ENCODE measurements around the gene MYL5.

The MYL5 gene

DNA sequence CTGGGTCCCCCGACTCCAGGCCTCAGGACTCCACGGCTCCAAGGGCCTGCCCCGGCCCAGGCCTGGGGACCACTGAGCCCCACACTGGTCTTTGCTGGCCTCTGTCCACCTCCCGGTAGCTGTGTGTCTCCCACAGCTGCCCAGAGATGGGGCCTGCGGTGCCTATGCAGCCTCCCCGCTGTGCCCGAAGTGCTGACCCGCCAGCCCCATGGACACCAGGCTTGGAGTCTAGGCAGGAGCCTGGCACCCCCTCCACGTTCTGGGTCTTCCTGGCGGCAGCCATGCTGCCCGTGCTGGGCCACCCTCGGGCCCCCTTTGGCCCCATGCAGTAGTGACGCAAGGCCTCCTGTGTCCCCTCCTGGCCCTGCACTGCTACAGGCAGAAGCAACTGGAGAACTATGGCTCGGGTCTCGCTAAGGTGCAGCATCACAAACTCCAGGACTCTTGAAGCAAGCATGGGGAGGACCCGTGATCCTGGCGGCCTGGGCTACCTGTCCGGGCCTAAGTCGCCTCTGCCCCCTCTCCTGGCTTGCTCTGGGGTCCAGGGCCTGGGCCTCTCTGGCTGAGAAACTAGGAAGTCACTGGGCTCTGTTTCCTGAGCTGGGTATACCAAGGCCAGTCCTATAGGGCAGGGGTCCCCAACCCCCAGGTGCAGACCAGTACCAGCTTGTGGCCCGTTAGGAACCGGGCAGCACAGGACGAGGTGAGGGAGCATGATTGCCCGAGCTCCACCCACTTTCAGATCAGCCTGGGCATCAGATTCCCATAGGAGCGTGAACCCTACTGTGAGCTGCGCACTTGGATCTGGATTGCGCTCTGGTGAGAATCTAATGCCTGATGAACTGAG, 917 bp downstream of the MYL5 start:
- TF ChIP-seq, protein P1, sequence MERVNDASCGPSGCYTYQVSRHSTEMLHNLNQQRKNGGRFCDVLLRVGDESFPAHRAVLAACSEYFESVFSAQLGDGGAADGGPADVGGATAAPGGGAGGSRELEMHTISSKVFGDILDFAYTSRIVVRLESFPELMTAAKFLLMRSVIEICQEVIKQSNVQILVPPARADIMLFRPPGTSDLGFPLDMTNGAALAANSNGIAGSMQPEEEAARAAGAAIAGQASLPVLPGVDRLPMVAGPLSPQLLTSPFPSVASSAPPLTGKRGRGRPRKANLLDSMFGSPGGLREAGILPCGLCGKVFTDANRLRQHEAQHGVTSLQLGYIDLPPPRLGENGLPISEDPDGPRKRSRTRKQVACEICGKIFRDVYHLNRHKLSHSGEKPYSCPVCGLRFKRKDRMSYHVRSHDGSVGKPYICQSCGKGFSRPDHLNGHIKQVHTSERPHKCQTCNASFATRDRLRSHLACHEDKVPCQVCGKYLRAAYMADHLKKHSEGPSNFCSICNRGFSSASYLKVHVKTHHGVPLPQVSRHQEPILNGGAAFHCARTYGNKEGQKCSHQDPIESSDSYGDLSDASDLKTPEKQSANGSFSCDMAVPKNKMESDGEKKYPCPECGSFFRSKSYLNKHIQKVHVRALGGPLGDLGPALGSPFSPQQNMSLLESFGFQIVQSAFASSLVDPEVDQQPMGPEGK (CRISPR knock-in tag; IDR thresholded peaks at IDR 0.05; ENCODE audit: borderline replicate concordance), result no peak
- no peak for TF ChIP-seq RARB (CRISPR knock-in tag; IDR thresholded peaks at IDR 0.05)
- no peak for TF ChIP-seq ZC3H10 (CRISPR knock-in tag; IDR thresholded peaks at IDR 0.05)
- peak; percentile 25 for ATAC-seq

DNA sequence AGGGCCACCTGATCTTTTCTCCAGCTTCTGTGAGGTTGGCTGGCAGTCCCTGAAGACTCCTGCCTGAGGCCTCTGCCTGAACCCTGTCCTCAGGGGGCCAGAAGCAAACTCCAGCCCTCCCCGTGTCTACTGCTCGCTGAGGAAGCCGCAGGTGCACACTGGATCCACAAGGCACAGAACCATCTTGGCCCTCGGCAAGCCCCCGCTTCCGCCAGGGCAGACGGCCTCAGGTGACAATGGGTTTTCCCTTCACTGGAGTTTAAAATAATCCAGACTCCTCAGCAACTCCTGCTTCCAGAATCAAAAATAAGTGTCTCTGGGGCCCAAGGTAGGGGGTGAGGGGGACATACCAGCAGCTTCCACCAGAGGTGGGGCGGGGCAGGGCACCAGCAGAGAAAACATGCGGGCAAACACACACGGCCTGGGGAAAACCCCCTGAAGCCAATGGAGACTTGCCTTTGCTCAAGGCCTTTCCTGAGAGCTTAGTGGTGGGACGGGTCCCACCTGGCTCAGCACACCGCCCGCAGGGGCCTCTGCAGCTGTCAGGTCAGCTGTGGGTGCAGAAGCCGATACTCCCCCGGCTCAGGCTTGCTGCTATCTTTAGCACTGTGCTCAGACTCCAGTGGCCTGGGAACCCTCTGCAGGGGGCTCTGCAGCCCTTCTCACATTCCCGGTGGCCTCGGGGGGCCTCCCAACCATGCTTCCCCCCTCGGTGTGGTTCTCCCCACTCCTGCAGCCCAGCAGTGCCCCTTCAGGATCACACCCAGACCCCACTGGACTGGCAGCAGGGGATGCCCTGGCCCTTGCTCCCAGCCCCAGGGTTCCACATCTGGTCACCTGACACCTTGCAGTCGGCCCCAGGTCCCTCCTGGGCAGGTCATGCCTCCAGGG, 1.9 kb downstream of the MYL5 start:
- no peak for ATAC-seq
- no peak for TF ChIP-seq BACH2 (CRISPR knock-in tag; IDR thresholded peaks at IDR 0.05; ENCODE audit: borderline replicate concordance)
- TF ChIP-seq, protein P2, sequence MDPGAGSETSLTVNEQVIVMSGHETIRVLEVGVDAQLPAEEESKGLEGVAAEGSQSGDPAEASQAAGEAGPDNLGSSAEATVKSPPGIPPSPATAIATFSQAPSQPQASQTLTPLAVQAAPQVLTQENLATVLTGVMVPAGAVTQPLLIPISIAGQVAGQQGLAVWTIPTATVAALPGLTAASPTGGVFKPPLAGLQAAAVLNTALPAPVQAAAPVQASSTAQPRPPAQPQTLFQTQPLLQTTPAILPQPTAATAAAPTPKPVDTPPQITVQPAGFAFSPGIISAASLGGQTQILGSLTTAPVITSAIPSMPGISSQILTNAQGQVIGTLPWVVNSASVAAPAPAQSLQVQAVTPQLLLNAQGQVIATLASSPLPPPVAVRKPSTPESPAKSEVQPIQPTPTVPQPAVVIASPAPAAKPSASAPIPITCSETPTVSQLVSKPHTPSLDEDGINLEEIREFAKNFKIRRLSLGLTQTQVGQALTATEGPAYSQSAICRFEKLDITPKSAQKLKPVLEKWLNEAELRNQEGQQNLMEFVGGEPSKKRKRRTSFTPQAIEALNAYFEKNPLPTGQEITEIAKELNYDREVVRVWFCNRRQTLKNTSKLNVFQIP (CRISPR knock-in tag; IDR thresholded peaks at IDR 0.05; ENCODE audit: borderline replicate concordance, low read depth), result no peak
- no peak for TF ChIP-seq RARB (CRISPR knock-in tag; IDR thresholded peaks at IDR 0.05)
- TF ChIP-seq ZNF70 (CRISPR knock-in tag; IDR thresholded peaks at IDR 0.05), result no peak
- no peak for TF ChIP-seq SNAI2 (CRISPR knock-in tag; IDR thresholded peaks at IDR 0.05)
- no peak for TF ChIP-seq TOX (CRISPR knock-in tag; IDR thresholded peaks at IDR 0.05; ENCODE audit: borderline replicate concordance)
- TF ChIP-seq, protein P3, sequence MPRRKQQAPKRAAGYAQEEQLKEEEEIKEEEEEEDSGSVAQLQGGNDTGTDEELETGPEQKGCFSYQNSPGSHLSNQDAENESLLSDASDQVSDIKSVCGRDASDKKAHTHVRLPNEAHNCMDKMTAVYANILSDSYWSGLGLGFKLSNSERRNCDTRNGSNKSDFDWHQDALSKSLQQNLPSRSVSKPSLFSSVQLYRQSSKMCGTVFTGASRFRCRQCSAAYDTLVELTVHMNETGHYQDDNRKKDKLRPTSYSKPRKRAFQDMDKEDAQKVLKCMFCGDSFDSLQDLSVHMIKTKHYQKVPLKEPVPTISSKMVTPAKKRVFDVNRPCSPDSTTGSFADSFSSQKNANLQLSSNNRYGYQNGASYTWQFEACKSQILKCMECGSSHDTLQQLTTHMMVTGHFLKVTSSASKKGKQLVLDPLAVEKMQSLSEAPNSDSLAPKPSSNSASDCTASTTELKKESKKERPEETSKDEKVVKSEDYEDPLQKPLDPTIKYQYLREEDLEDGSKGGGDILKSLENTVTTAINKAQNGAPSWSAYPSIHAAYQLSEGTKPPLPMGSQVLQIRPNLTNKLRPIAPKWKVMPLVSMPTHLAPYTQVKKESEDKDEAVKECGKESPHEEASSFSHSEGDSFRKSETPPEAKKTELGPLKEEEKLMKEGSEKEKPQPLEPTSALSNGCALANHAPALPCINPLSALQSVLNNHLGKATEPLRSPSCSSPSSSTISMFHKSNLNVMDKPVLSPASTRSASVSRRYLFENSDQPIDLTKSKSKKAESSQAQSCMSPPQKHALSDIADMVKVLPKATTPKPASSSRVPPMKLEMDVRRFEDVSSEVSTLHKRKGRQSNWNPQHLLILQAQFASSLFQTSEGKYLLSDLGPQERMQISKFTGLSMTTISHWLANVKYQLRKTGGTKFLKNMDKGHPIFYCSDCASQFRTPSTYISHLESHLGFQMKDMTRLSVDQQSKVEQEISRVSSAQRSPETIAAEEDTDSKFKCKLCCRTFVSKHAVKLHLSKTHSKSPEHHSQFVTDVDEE (CRISPR knock-in tag; IDR thresholded peaks at IDR 0.05), result no peak
- TF ChIP-seq, protein P4, sequence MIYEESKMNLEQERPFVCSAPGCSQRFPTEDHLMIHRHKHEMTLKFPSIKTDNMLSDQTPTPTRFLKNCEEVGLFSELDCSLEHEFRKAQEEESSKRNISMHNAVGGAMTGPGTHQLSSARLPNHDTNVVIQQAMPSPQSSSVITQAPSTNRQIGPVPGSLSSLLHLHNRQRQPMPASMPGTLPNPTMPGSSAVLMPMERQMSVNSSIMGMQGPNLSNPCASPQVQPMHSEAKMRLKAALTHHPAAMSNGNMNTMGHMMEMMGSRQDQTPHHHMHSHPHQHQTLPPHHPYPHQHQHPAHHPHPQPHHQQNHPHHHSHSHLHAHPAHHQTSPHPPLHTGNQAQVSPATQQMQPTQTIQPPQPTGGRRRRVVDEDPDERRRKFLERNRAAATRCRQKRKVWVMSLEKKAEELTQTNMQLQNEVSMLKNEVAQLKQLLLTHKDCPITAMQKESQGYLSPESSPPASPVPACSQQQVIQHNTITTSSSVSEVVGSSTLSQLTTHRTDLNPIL (CRISPR knock-in tag; IDR thresholded peaks at IDR 0.05; ENCODE audit: low read depth), result no peak
- TF ChIP-seq ISL1 (CRISPR knock-in tag; IDR thresholded peaks at IDR 0.05), result no peak
- TF ChIP-seq TCF4 (CRISPR knock-in tag; IDR thresholded peaks at IDR 0.05; ENCODE audit: borderline replicate concordance), result no peak
- TF ChIP-seq ZFP30 (CRISPR knock-in tag; IDR thresholded peaks at IDR 0.05), result no peak
- TF ChIP-seq ESRRG (CRISPR knock-in tag; IDR thresholded peaks at IDR 0.05), result no peak
- TF ChIP-seq CSDC2 (CRISPR knock-in tag; IDR thresholded peaks at IDR 0.05), result no peak

DNA sequence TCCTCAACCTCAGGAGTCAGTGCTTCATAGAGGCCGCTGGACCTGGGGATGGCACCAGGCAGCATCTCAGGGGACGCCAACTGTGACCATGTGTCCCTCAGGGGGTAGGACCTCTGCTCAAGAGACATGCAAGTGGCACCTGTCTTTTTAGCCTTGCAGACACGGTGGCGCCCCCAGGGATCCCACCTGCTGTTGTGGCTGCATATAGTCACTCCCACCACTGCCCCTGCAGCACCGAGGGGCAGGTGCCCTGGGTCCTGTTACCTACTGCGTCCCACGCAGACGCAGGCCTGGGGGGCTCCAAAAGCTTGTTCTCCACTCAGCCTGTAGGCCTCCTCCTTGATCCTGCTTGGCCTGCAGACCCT, 2.5 kb downstream of the MYL5 start:
- ATAC-seq, result no peak
- no peak for TF ChIP-seq ZNF8 (CRISPR knock-in tag; IDR thresholded peaks at IDR 0.05)
- TF ChIP-seq RARB (CRISPR knock-in tag; IDR thresholded peaks at IDR 0.05), result no peak
- no peak for TF ChIP-seq OSR1 (CRISPR knock-in tag; IDR thresholded peaks at IDR 0.05)
- TF ChIP-seq ZNF565 (CRISPR knock-in tag; conservative IDR thresholded peaks at IDR 0.05; ENCODE audit: low read depth), result no peak
